A673 (cell line): ENCODE data around the gene SLC32A1. TPM values are rescaled to one million over a fixed set of nuclear protein-coding genes. Genes with fewer than 3 reads are reported as not detected.

Experiments used
- BruUV-seq: library from RNA; stranded (reverse); fragments of 400-500 nt; replicated peaks from 2 replicates; lab custom pipeline; 2021; lab: Mats Ljungman, UMichigan
- CTCF ChIA-PET: fragments of 300-600 bp; sonication (Branson Sonifier 250); formaldehyde crosslinking; loops from one replicate; lab custom pipeline; 2022; ENCODE audit warnings: antibody characterized with exemption; lab: Charles Lee
- POLR2A ChIA-PET: fragments of 300-600 bp; sonication (Branson Sonifier 250); formaldehyde crosslinking; loops from one replicate; lab custom pipeline; 2022; ENCODE audit warnings: antibody characterized with exemption; ENCODE audit not compliant: low non-redundant PET; lab: Charles Lee
- DNase-seq: peaks from one replicate; pipeline ENCODE4 v3.0.0-alpha.2; 2015; ENCODE audit warnings: low spot score
- H3K27ac ChIP-seq: fragments of 200-600 bp; sonication (generic); 2 replicates; pipeline ENCODE4 v1.5.1; 2016; ENCODE audit warnings: mixed run types, low read depth, mild to moderate bottlenecking, mixed read lengths, antibody characterized with exemption, low read length; ENCODE audit not compliant: poor library complexity, severe bottlenecking
- H3K27me3 ChIP-seq: fragments of 200-600 bp; sonication (generic); replicated peaks from 2 replicates; pipeline ENCODE4 v1.6.1; 2017; ENCODE audit warnings: mixed run types, low read depth, mild to moderate bottlenecking, mixed read lengths, antibody characterized with exemption, low read length; ENCODE audit not compliant: insufficient read depth, poor library complexity
- H3K36me3 ChIP-seq: fragments of 200-600 bp; sonication (generic); 2 replicates; pipeline ENCODE4 v1.6.1; 2016; ENCODE audit warnings: mixed run types, mild to moderate bottlenecking, mixed read lengths, antibody characterized with exemption, low read length; ENCODE audit not compliant: insufficient read depth, poor library complexity, severe bottlenecking
- H3K4me1 ChIP-seq: fragments of 200-600 bp; sonication (generic); 2 replicates; pipeline ENCODE4 v1.6.1; 2017; ENCODE audit warnings: mixed run types, mild to moderate bottlenecking, mixed read lengths, antibody characterized with exemption, low read length; ENCODE audit not compliant: insufficient read depth, poor library complexity, severe bottlenecking
- H3K4me3 ChIP-seq: fragments of 200-600 bp; sonication (generic); 2 replicates; pipeline ENCODE4 v1.5.1; 2016; ENCODE audit warnings: low read depth, mixed run types, mild to moderate bottlenecking, mixed read lengths, low read length; ENCODE audit not compliant: poor library complexity, severe bottlenecking
- H3K9me3 ChIP-seq: fragments of 200-600 bp; sonication (generic); 2 replicates; pipeline ENCODE4 v1.6.1; 2016; ENCODE audit warnings: mixed run types, low read depth, mild to moderate bottlenecking, mixed read lengths, antibody characterized with exemption, low read length; ENCODE audit not compliant: poor library complexity, severe bottlenecking
- CTCF ChIP-seq: fragments of 300-800, 200-600 bp; sonication (generic); conservative IDR thresholded peaks from 2 replicates; pipeline ENCODE4 v1.5.1; 2017; ENCODE audit warnings: low read depth, mild to moderate bottlenecking, antibody characterized with exemption, low read length, moderate library complexity, mixed read lengths
- EZH2 ChIP-seq: fragments of 200-600 bp; sonication (generic); IDR thresholded peaks from 2 replicates; pipeline ENCODE4 v1.6.1; 2017; ENCODE audit warnings: borderline replicate concordance, low read depth, mild to moderate bottlenecking, mixed read lengths, antibody characterized with exemption, low read length; ENCODE audit not compliant: poor library complexity, severe bottlenecking
- intact Hi-C: fragments of 100-400 bp; cut with micrococcal nuclease; formaldehyde crosslinking; loops from one replicate; pipeline ENCODE4 v1.10.0; 2022; ENCODE audit not compliant: unreplicated experiment
- total RNA-seq: library from RNA; stranded (reverse); gene quantifications from 2 replicates; pipeline ENCODE4 v1.2.3, GENCODE V29; 2021

SLC32A1 gene
- total RNA-seq, 1 experiment from 2014 or later, result not detected

- no TSS peak for BruUV-seq
- DNase-seq, result peak; percentile 77
- ChIA-PET CTCF (interaction anchor here (0.6 to 1.2 kb wide), 4 partner anchors 11 to 168 kb away, joined by 3 read pairs; no protein-coding TSS in a partner anchor), POLR2A (no interaction called here)
- intact Hi-C loops, result no loop called here
- no peak overlapping the region for H3K4me3 ChIP-seq
- peaks cover 100% of the 10 kb centered on the region for H3K27me3 ChIP-seq
- H3K27ac ChIP-seq, result no peak overlapping the region
- H3K36me3 ChIP-seq, result no peaks in the 10 kb centered on the region
- TF ChIP-seq CTCF (peak; percentile 69), EZH2 (no peak)
- H3K4me1 ChIP-seq, result peaks cover 6% of the 10 kb centered on the region
- H3K9me3 ChIP-seq, result no peaks in the 10 kb centered on the region
These were observed 1.9 kb downstream of the SLC32A1 start for GRCh38 chr20:38725931-38726803.

- intact Hi-C loops, result no loop called here
- DNase-seq, result peak; percentile 74
These were observed 2.7 kb downstream of the SLC32A1 start for GRCh38 chr20:38726804-38727606.

More at GRCh38 chr20:38726804-38727606, 2.7 kb downstream of the SLC32A1 start:
- POLR2A ChIA-PET, result no interaction called here
- Histone ChIP-seq H3K9me3 (no peaks in the 10 kb centered on the region), H3K27ac (no peak overlapping the region), H3K4me3 (no peak overlapping the region), H3K36me3 (no peaks in the 10 kb centered on the region), H3K27me3 (peaks cover 96% of the 10 kb centered on the region), H3K4me1 (peaks cover 9% of the 10 kb centered on the region)
- no peak for TF ChIP-seq EZH2
- peak; percentile 71 for TF ChIP-seq CTCF
- CTCF ChIA-PET, result interaction anchor here (1.2 kb wide), 1 partner anchor 167 kb away, joined by 3 read pairs; no protein-coding TSS in a partner anchor
- BruUV-seq, result no TSS peak
